Ovary (tissue), 9 donors: ENCODE results near the gene CCT8L2. TPM values are rescaled to one million over a fixed set of nuclear protein-coding genes. Genes with fewer than 3 reads are reported as not detected.
"Not testable (repeated sequence)": the region's sequence is repeated elsewhere in the genome, so short reads cannot be mapped to it uniquely, and the experiment has no call there.

ENCODE experiments used
- DNase-seq, 5 donors: peaks; one replicate each; pipeline ENCODE4 v3.0.0-alpha.2; 2019 to 2020
- H3K27ac ChIP-seq, 2 donors: fragments of 200-600 bp; one replicate each; pipeline versions ENCODE4 v1.5.1 to v1.8.0; 2019 to 2022
- H3K27me3 ChIP-seq: fragments of 200-600 bp; one replicate; pipeline ENCODE4 v1.8.0; 2022
- H3K36me3 ChIP-seq: fragments of 200-600 bp; sonication (generic); one replicate; pipeline ENCODE4 v1.5.1; 2019
- H3K4me1 ChIP-seq: one replicate; pipeline ENCODE4 v1.8.1; 2013; ENCODE audit warnings: mild to moderate bottlenecking, moderate library complexity; ENCODE audit not compliant: insufficient read depth
- H3K4me3 ChIP-seq: fragments of 200-600 bp; sonication (generic); one replicate; pipeline ENCODE4 v1.5.1; 2017
- H3K9me3 ChIP-seq, 2 donors: fragments of 200-600 bp in 1 of 2; sonication (generic) in 1 of 2; one replicate each; pipeline versions ENCODE4 v1.5.1 to v1.8.1; 2013 to 2019; ENCODE audit warnings: mild to moderate bottlenecking in 1 of 2, moderate library complexity in 1 of 2
- EP300 ChIP-seq: sonication (generic); formaldehyde crosslinking; IDR thresholded peaks from one replicate; pipeline ENCODE4 v1.6.1; 2017; ENCODE audit warnings: antibody characterized with exemption
- POLR2A ChIP-seq: fragments of 450-650 bp; IDR thresholded peaks from one replicate; pipeline ENCODE4 v1.6.1; 2017; ENCODE audit warnings: antibody characterized with exemption, mild to moderate bottlenecking, moderate library complexity
- WGBS, 3 donors: extraction: QIAGEN DNeasy Blood & Tissue Kit in 1 of 3; methylation state at CpG; one replicate each; pipeline versions ENCODE4 v1.1.5 to v1.1.7; 2013 to 2017; 5-methylcytosine and 5-hydroxymethylcytosine counted together
- intact Hi-C, 4 donors: fragments of 100-400 bp; cut with DNase I; formaldehyde crosslinking; loops; one replicate each; pipeline versions ENCODE4 v1.11.0 to v1.15.1; 2022 to 2023
- polyA plus RNA-seq, 2 donors: library from polyadenylated mRNA; stranded (reverse); fragments of 200-250 nt in 1 of 2; fragments of 350-450 nt in 1 of 2; fragmentation: Illumina TruSeq in 1 of 2; extraction: RNeasy Lipid Tissue Mini Kit (QIAGEN cat#74804) in 1 of 2; gene quantifications; one replicate each; pipeline ENCODE4 v1.2.3, GENCODE V29; 2013 to 2014
- total RNA-seq, 7 donors: library from RNA; depleted of rRNA in 2 of 7; stranded (reverse); fragments of >200 nt in 2 of 7; fragmentation: NEBNext Ultra II Directional in 3 of 7; extraction: Animal tissue kit (Norgen Biotek cat#: 25700) in 3 of 7; gene quantifications; one replicate each; pipeline versions ENCODE4 v1.1.0 to v1.2.4, GENCODE V29; 2016 to 2023
- TF ChIP-seq, protein P1 (sequence below), 3 donors: fragments of 450-650 bp in 2 of 3; fragments of 200-600 bp in 1 of 3; IDR thresholded peaks; one replicate each; pipeline versions ENCODE4 v1.5.1 to v1.8.0; 2016 to 2022; ENCODE audit warnings: antibody characterized with exemption in 3 of 3, mild to moderate bottlenecking in 1 of 3
- donor health status: DM: no; HTN: no; CAD: no; lungs with moderate emphysema.
- donor health status: DM: no; HTN: no; CAD: no.
- donor health status: Bipolar disorder and iron deficiency.
- donor health status: DM: yes; HTN: yes; CAD: no.
- donor health status: DM: no; HTN: no; CAD: no.
- donor health status: DM: yes; HTN: yes; CAD: no.

Gene CCT8L2
- total and polyA plus RNA-seq, 9 donors: not detected

DNA sequence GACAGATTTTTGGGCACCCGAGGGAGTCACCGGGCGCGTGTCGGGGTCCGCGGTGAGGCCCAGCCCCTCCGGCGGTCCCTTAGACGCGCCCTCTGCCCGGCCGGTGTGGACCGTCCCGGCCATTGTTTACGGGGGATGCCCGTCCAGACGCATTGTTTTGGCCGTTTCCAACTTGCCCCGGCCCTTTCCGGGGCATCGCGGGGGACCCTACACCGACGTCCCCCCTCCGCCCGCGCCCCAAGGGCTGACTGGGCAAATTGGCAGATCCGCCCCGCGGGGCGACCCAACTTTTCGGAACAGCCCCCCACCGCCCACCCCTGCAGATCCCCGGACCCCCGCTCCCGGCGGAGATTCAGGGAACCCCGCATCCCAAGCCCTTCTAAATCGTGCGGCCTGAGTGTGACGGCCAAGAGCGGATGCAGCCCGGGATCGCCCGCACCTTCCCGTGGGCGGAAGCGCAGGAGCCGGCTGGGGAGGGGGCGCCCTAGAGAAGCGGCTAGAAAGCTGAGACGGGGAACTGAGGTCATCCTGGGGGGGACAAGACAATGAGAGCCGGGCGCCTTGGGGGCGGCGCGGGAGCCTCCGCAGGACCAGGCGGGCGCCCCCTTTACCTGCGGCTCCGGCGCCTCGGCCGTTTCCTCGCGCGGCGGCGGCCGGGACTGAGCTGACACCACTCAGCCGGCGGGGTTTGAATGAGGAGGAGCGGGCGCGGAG is 17.1 kb upstream of the CCT8L2 start:
- Histone ChIP-seq H3K9me3 (peaks cover 0 to under 1% of the 10 kb centered on the region in 2 donors), H3K36me3 (no peaks in the 10 kb centered on the region), H3K4me3 (peak overlapping the region; percentile 15), H3K27me3 (no peaks in the 10 kb centered on the region), H3K4me1 (no peaks in the 10 kb centered on the region), H3K27ac (no peak overlapping the region)
- intact Hi-C loops: no loop called here
- TF ChIP-seq POLR2A: no peak
- TF ChIP-seq, protein P1, sequence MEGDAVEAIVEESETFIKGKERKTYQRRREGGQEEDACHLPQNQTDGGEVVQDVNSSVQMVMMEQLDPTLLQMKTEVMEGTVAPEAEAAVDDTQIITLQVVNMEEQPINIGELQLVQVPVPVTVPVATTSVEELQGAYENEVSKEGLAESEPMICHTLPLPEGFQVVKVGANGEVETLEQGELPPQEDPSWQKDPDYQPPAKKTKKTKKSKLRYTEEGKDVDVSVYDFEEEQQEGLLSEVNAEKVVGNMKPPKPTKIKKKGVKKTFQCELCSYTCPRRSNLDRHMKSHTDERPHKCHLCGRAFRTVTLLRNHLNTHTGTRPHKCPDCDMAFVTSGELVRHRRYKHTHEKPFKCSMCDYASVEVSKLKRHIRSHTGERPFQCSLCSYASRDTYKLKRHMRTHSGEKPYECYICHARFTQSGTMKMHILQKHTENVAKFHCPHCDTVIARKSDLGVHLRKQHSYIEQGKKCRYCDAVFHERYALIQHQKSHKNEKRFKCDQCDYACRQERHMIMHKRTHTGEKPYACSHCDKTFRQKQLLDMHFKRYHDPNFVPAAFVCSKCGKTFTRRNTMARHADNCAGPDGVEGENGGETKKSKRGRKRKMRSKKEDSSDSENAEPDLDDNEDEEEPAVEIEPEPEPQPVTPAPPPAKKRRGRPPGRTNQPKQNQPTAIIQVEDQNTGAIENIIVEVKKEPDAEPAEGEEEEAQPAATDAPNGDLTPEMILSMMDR (IDR thresholded peaks at IDR 0.05): no peak
- TF ChIP-seq EP300: no peak
- no peak for DNase-seq
- WGBS, 3 donors: 1 to 2% (median 1%) methylated on average over 44 to 77 of the region's 77 CpGs

DNA sequence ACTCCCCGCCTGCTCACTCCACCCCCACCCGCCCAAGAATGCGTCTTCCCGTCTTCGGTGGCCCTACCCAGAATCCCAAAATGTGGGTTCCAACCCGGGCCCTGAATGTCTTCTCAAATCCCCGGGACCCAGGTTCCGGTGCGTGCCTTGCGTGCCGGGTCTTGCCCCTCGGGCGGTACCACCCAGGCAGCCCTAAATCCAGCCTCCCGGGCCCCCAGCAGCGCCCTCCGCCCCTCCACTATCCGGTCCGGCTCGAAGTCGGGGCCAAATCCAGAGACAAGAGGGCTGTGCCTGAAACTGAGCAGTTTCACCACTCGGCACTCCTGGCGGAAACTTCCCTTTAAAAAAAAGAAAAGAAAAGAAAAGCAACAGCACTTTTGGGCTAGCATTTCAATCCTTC is 16.3 kb upstream of the CCT8L2 start:
- Histone ChIP-seq H3K4me3 (no peak overlapping the region), H3K36me3 (no peaks in the 10 kb centered on the region), H3K27me3 (no peaks in the 10 kb centered on the region), H3K4me1 (no peaks in the 10 kb centered on the region), H3K27ac (no peak overlapping the region), H3K9me3 (peaks cover 0 to 3% of the 10 kb centered on the region in 2 donors)
- intact Hi-C loops: no loop called here
- DNase-seq: no peak
- WGBS, 3 donors: 3 to 6% (median 4%) methylated on average over 22 of the region's 22 CpGs
- TF ChIP-seq POLR2A (no peak), EP300 (no peak)
- TF ChIP-seq, protein P1 (IDR thresholded peaks at IDR 0.05): no peak

DNA sequence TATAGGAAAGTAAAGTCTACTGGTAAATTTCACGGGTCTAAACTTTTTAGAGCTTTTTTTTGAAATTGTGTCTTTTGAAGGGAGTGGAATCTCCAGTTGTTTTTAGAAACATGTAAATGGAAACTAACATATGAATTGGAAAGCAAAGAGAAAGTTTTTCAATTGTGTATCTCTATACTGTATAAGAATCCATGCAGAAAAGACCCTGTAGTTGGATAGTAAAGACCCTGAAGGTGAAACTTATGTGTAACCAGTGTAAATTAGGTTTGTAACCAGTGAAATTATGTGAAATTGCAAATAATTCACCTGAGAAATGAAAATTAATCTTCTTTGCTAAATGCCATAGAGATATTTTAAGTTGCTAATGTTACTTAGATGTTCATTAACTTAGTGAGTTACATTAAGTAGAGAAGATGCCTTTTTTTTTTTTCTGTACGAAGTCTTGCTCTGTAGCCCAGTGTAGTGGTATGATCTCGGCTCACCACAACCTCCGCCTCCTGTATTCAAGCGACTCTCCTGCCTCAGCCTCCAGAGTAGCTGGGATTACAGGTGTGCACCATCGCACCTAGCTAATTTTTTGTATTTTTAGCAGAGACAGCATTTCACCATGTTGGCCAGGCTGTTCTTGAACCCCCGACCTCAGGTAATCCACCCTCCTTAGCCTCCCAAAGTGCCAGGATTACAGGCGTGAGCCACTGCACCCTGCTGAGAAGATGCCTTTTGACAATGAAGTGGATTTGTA is 11.8 kb upstream of the CCT8L2 start:
- H3K27me3 ChIP-seq, H3K36me3 ChIP-seq, H3K9me3 ChIP-seq, H3K27ac ChIP-seq, H3K4me1 ChIP-seq, H3K4me3 ChIP-seq, intact Hi-C loops, DNase-seq: not testable (repeated sequence)
- 57 to 71% (median 57%) methylated on average over 8 of the region's 8 CpGs for WGBS, 3 donors

DNA sequence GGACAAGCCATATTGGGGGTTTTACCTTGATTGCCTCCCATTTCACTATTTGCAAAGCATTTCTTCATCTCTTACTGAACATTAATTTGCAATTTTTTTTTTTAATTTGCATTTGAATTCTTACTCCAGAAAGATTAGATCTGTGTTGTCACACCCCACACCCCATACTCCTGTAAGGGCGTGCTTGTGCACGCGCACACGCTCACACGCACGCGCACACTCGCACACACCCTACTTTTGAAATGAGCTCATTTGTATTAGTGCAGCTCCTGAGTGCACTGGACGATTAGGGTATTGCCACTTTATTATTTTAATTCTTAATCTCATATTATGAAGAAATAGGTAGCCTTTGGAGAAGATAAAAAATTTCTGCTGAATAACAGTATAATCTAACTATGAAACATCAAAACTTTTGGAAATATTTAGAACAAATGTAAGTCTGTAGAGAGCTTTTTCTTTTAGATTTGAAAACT is 11.2 kb upstream of the CCT8L2 start:
- H3K4me3 ChIP-seq, DNase-seq, H3K9me3 ChIP-seq, H3K4me1 ChIP-seq, intact Hi-C loops, H3K36me3 ChIP-seq, H3K27ac ChIP-seq, H3K27me3 ChIP-seq: not testable (repeated sequence)
- 13 to 51% (median 18%) methylated on average over 9 of the region's 9 CpGs for WGBS, 3 donors

DNA sequence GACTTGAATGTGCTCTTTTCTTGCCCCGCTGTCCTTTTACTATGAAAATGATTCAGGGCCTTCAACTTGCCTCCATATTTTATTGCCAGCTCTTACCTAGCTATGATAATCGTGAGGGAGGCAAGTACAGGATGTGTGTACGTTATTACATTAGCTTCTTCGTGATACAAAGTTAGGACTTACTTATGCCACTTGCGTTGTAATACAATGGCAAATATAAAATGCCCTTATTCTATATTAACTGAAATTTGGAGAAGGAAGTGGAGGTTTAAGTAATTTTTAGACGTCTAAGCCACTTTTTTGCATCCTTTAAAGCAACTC is 10.8 kb upstream of the CCT8L2 start:
- 17 to 31% (median 18%) methylated on average over 6 of the region's 6 CpGs for WGBS, 3 donors

DNA sequence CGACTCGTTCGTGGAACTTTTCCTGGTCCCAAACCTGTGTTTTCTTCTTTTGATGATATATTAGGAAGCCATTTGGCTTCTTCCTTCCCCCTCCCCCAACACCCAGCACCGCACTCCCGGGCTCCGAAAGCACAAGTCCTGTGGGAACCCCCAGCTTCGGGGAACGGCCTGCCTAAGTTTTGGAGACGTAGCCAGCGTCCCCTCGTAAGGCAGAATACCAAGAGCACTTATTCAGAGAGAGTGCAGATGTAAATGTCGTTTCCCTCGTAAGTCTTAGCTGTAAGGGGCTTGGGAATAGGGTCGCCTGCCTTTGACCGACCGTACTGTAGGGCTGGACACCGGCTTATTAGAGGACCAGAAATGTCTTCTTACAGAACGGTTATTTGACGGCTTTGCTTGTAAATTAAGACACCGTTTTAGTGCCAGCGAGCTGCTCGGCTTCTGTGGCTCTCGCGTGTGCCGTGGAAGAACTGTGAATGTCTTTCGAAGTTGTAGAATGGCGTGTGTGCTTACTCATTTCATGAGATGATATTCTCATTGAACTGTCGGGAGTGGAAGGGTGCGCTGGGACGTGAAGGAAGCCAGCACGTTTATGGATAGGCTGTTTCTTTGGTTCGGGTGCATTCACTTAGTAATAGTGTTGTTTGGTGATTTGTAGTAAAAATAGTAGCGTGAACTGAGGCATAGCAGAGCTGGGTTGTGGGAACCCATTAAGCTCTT is 10.3 kb upstream of the CCT8L2 start:
- intact Hi-C loops, H3K27ac ChIP-seq, H3K36me3 ChIP-seq, DNase-seq, H3K9me3 ChIP-seq, H3K27me3 ChIP-seq, H3K4me1 ChIP-seq: not testable (repeated sequence)
- peak overlapping the region; percentile 32 for H3K4me3 ChIP-seq
- 4 to 5% (median 5%) methylated on average over 33 of the region's 33 CpGs for WGBS, 3 donors

More for the DNA sequence above, 10.8 kb upstream of the CCT8L2 start:
- H3K36me3 ChIP-seq: no peaks in the 10 kb centered on the region
- H3K4me1 ChIP-seq: no peaks in the 10 kb centered on the region
- H3K27ac ChIP-seq: no peak overlapping the region
- TF ChIP-seq, protein P1 (IDR thresholded peaks at IDR 0.05): no peak
- TF ChIP-seq POLR2A (no peak), EP300 (no peak)
- no peak overlapping the region for H3K4me3 ChIP-seq
- no peaks in the 10 kb centered on the region for H3K27me3 ChIP-seq
- no peak for DNase-seq
- intact Hi-C loops: no loop called here
- H3K9me3 ChIP-seq: peaks cover 0 to 3% of the 10 kb centered on the region in 2 donors

DNA sequence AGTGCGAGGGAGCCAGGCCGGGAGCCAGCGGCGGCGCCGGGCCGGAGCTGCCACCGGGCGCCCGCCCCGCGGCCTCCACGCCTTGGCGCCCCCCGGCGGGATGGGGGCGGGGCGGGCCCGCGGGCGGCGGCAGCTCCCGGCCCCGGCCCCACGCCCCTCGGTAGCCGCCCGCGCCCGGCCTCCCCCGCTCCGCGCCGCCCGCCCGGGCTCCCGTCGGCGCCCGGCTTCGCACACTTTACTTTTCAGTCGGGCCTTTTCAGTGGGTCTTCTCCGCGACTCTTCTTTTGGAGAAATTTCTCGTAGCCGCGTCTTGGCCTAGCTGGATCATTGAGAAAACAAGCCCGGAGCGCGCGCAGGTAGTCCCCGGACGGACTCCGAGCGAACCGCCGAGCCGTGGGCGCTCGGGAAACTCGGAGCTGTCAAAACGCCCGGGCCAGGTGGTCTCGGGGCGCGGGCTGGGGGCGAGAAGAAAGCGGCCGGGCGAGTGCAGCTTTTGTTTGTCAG is 9.7 kb upstream of the CCT8L2 start:
- WGBS, 3 donors: 1 to 2% (median 1%) methylated on average over 31 to 70 of the region's 70 CpGs
- peak overlapping the region; percentile 33 for H3K4me3 ChIP-seq
- intact Hi-C loops, DNase-seq, H3K4me1 ChIP-seq, H3K9me3 ChIP-seq, H3K27me3 ChIP-seq, H3K36me3 ChIP-seq: not testable (repeated sequence)
- H3K27ac ChIP-seq: peak overlapping the region in 1 of 2 donors; percentile 14
